ENCODE data around the gene LUM.

Gene LUM

DNA sequence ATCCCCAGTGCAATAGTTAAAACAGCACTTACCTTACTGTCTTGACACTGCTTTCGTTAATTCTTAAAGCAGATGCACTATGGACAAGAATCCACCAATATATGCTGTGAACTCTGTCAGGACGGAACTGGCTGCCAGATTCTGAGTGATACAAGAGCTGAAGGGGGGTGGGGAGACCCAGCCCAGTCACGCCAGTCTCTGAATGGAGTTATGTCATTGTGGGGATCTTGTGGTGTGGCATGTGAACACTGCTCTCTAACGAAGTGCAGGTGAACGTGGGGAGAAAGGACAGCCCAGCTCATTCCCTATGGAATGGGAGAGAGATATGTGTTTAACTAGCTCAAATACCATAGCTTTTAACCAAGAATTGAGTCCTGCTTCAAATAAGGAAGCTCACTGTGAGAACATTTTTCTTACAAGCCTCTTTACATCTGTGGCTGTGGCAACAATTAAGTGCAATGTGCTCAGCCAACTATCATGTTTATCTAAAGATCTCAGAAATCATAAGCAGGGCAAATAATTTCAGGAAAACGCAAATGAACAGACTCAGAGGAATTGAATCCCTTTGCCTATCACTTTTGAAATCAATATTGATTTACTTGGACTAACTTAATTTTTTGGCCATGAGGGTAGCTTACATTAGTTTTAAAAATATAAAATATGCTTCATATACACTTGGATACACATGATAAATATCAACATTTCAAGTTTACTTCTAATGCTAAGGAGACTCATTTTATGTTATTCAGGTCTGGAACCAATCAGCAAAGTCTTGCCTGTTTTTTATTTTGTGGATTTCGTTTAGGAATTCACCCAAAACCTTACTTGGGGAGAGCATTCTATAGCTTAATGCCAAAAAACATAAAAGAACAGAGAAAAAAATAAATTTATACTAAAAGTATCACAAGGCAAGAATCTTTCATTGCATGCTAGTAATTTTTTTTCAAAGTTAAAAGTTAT, at the start of gene LUM:
Gene LUM, minus strand, starts transcription at position 129 of the 960 bp plus-strand sequence. CDS start 2,515 bp downstream, outside the sequence.
- no peak for DNase-seq

DNA sequence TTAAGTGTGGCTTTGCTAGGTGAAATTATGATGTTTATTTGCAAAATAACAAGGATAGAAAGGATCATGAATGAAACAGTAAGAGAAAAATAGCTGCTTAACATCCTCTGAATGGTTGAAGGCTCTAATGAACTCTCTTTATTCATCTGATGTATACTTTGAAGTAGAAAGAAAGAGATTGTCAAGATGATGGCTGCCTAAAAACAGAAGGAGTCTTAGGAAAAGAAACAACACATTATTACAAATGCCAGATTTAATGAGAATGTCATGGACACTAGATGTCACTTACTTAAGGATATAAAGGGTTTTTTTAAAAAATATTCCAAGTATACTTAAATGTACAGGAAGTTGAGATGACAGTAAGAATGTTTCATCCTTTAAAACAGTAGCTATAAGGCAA, 49.7 kb upstream of the LUM start:
- no peak for DNase-seq

- no peak for DNase-seq
Observed at GRCh38 chr12:91155990-91156389, 44.7 kb upstream of the LUM start.

- no peak for DNase-seq
Observed at GRCh38 chr12:91154131-91154530, 42.8 kb upstream of the LUM start.

DNA sequence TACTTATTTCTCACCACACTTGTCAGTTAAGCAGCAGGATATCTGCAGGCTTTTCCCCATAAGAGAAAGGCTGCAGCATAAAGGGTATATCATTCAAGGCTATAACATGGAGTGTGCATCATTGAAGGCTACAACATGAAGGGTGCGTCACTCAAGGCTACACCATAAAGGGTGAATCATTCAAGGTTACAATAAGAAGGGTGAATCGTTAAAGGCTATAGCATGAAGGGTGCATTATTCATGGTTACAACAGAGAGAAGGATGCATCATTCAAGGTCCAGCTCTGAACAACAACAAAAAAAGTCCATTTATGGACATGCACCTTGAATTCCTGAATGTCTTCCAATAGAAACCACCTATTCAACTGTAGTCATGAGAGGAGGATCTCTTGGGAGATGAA, 32.8 kb upstream of the LUM start:
- DNase-seq: no peak

DNA sequence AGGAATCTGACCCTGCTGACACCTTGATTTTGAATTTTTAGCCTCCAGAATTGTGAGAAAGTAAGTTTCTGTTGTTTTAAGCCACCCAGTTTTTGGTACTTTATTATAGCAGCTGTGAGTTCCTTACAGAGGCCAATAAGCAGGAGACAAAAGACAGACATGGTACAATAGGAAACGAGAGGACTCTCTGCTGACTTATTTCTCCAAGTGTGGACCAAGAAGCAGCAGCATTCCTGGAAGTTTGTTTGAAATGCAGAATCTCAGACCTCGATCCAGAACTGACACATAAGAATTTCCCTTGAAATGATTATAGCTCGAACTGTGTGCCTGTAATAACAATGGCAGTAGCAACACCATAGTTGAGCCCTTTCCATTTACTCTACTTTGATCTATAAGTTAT, 31.9 kb upstream of the LUM start:
- no peak for DNase-seq

DNA sequence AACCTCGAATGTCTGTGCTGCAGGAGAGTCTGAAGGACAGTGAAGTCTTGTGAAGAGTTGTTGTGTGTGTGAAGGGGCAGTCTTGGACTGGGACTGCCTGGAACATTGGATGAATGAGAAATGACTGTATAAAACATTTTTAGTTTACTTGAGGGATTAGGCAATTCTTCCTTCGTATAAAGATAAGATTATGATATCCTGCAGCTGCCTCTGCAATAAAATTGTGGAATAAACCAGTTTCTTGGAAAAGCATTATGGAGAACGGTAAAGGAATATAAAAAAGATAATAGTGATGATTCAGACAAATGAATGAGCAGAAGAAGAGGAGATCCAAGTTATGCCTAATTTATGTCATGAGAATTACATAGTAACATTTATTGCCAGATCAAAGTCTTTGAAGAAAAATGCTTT, 30.9 kb upstream of the LUM start:
- no peak for DNase-seq

DNA sequence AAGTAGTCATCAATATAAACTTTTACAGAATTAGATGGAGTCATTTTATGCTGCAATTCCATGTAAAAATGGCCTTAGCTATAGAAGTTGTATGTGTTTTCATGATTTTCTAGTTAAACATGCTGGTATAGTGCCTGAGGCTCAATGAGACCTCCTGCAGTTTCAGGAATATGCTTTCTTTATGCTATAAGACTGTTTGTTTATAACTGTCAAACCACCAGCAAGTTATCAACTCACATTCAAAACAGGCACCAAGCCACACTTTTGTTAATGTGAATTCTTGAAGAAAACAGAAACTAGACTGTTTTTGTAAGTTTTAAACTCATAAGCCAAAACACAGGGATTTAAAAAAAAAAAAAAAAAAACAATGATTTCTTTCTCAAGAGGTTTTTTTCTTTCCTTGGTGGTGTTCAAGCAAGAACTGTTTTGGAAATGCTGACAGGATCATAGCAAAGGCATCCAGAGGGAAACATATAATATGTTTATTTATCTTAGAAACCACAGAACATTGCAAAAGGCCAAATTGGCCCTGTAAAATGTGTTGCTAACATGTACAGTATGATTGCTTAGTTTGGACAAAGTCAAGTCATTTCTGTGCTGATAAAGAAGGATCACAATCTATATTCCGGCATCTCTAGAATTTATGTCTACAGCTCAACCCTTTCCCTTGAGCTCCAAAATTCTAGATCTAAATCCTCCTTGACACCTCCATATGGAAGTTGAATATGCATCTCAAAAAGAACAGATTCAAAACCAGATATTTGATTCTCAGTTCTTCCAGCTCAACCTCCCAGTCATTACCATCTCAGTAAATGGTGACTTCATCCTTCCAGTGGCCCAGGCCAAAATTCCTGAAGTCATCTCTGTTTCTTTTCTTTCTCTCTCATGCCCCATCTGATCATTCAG, 29.0 kb upstream of the LUM start:
- no peak for DNase-seq

GRCh38 chr12:91139286-91139685, 28.0 kb upstream of the LUM start:
- no peak for DNase-seq

DNA sequence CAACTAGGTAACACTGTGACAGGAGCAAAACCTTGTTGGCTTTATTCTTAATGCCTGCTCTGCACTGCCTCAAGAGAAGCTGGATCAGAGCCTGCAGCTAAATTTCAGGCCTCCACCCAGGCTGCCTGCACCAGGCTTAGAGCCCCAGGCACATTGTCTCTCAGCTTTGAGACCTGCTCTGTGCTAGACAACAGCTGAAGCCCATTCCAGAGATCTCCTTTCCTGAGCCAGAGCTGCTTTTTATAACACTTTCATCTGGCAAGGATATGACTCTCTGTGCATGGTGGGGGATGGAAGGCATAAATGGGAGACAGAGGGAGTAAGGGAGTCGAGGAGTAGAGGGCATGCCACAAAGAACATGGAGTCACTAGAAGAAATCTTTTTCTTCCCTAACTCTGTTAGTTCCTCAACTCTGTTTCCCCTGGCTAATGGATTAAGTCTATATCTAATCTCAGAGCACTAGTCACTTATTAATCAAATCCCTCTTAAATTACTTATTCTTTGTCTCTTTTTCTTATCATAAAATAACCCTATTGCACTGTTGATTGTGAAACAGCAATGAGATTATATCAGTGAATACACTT, 27.1 kb upstream of the LUM start:
- DNase-seq: no peak

GRCh38 chr12:91133871-91134270, 22.6 kb upstream of the LUM start:
- no peak for DNase-seq

GRCh38 chr12:91129662-91130362, 18.5 kb upstream of the LUM start:
- DNase-seq: no peak

GRCh38 chr12:91127751-91128150, 16.5 kb upstream of the LUM start:
- DNase-seq: no peak

GRCh38 chr12:91127306-91127705, 16.0 kb upstream of the LUM start:
- DNase-seq: no peak

- DNase-seq: no peak
Observed at GRCh38 chr12:91126516-91126915, 15.2 kb upstream of the LUM start.

GRCh38 chr12:91123236-91123916, 12.1 kb upstream of the LUM start:
- DNase-seq: no peak

GRCh38 chr12:91120781-91121180, 9.5 kb upstream of the LUM start:
- DNase-seq: no peak

- no peak for DNase-seq
Observed at GRCh38 chr12:91119089-91119488, 7.8 kb upstream of the LUM start.

- DNase-seq: no peak
Observed at GRCh38 chr12:91113621-91114020, 2.3 kb upstream of the LUM start.

DNA sequence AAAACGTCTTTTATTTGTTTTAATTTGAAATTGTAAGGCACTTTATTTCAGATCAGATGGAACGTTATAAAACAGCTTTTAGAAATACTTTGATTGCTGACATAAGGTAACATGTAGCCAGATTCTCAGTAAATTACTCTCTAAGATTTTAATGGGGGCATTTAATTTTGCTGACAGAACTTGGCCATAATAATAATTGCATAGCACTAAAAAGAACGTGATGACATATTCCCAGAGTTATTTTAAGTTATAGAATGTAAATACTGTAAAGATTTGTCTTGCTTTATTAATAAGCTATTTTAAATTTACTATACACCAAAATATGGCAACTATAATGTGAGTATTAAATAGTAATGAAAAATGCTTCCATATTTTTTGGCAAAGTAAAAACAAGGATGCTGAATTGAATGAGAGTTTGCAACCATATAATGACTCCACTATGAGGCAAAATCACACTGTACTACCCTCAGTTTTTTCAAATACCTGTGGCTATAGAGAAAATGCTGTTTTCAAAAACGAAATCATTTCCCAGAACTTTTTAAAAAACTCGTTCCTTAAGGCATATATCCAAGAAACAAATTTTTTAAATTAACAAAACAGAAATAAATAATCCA, 876 bp downstream of the LUM start:
- no peak for DNase-seq

GRCh38 chr12:91109581-91110310, 1.5 kb downstream of the LUM start:
- DNase-seq: no peak

Measured in NCI-H2227 treated with DMSO at 0.1 percent for 48 hours (cell line).